RWPE1 (cell line): ENCODE data around the gene ZNF35.

Experiments used
- CTCF ChIA-PET: fragments of 350-600 bp; sonication (Branson Sonifier 250); formaldehyde crosslinking; extraction: SDS; loops from one replicate; lab custom pipeline; 2021; lab: Yijun Ruan, JAX
- POLR2A ChIA-PET: fragments of 400-600 bp; formaldehyde crosslinking; extraction: SDS; loops from one replicate; lab custom pipeline; 2020; ENCODE audit warnings: antibody characterized with exemption; ENCODE audit not compliant: low non-redundant PET; lab: Yijun Ruan, JAX
- DNase-seq: peaks from one replicate; pipeline ENCODE4 v3.0.0; 2012; ENCODE audit warnings: low spot score
- H3K27ac ChIP-seq: fragments of 450-650 bp; 2 replicates; pipeline ENCODE4 v1.5.1; 2017
- CTCF ChIP-seq: fragments of 450-650 bp; conservative IDR thresholded peaks from 2 replicates; pipeline ENCODE4 v1.5.1; 2017; ENCODE audit warnings: low read depth, mild to moderate bottlenecking

Gene ZNF35

GRCh38 chr3:44648564-44649229 lies at the start of gene ZNF35:
ZNF35 (plus strand) TSS chr3:44648732; CDS start chr3:44651068, 2,336 bp downstream.
- DNase-seq: peak; percentile 85
- POLR2A ChIA-PET: no interaction called here
- no peak for TF ChIP-seq CTCF
- CTCF ChIA-PET: no interaction called here
- peak within 1 kb of the TSS; percentile 64 for H3K27ac ChIP-seq

- CTCF ChIA-PET: no interaction called here
- TF ChIP-seq CTCF: no peak
- no peak overlapping the region for H3K27ac ChIP-seq
- POLR2A ChIA-PET: no interaction called here
- no peak for DNase-seq
Observed at GRCh38 chr3:44601749-44602148, 46.8 kb upstream of the ZNF35 start.

GRCh38 chr3:44612678-44613077 lies 35.9 kb upstream of the ZNF35 start:
- no peak overlapping the region for H3K27ac ChIP-seq
- TF ChIP-seq CTCF: no peak
- ChIA-PET CTCF (no interaction called here), POLR2A (no interaction called here)
- DNase-seq: no peak

GRCh38 chr3:44624749-44625480 lies 23.6 kb upstream of the ZNF35 start, which contains the start of gene ZNF197:
ZNF197 (plus strand) TSS chr3:44625036; CDS start chr3:44629155, 4,119 bp downstream.
- H3K27ac ChIP-seq: peak within 1 kb of the TSS; percentile 90
- no peak for TF ChIP-seq CTCF
- peak; percentile 79 for DNase-seq
- ChIA-PET CTCF (interaction anchor here (0.7 kb wide), 1 partner anchor 14 kb away, joined by 3 read pairs; no protein-coding TSS in a partner anchor), POLR2A (interaction anchor here (0.5 kb wide), 1 partner anchor 9 kb away, joined by 4 read pairs; no protein-coding TSS in a partner anchor)

GRCh38 chr3:44628716-44629115 lies 19.8 kb upstream of the ZNF35 start:
- ChIA-PET POLR2A (no interaction called here), CTCF (no interaction called here)
- TF ChIP-seq CTCF: no peak
- no peak overlapping the region for H3K27ac ChIP-seq
- DNase-seq: no peak

GRCh38 chr3:44632193-44632592 lies 16.3 kb upstream of the ZNF35 start:
- TF ChIP-seq CTCF: no peak
- H3K27ac ChIP-seq: no peak overlapping the region
- CTCF ChIA-PET: no interaction called here
- no peak for DNase-seq
- POLR2A ChIA-PET: no interaction called here
